ENCODE results near the gene ACAD11.
"Not testable (repeated sequence)": the region's sequence is repeated elsewhere in the genome, so short reads cannot be mapped to it uniquely, and the experiment has no call there.

ACAD11 gene

GRCh38 chr3:132645058-132645457 is 14.6 kb downstream of the ACAD11 start:
- no peak for DNase-seq (ENCODE audit: low read depth)

GRCh38 chr3:132643366-132643765 is 16.2 kb downstream of the ACAD11 start:
- DNase-seq (ENCODE audit: low read depth), result no peak

GRCh38 chr3:132642539-132642847 is 17.1 kb downstream of the ACAD11 start:
- DNase-seq (ENCODE audit: low read depth), result no peak

- DNase-seq (ENCODE audit: low read depth), result peak; percentile 38
Measured at GRCh38 chr3:132641837-132642538, 17.6 kb downstream of the ACAD11 start.

- not testable (repeated sequence) for DNase-seq (ENCODE audit: low read depth)
Measured at GRCh38 chr3:132641427-132641826, 18.2 kb downstream of the ACAD11 start.

GRCh38 chr3:132638706-132639105 is 20.9 kb downstream of the ACAD11 start:
- DNase-seq (ENCODE audit: low read depth), result no peak

- no peak for DNase-seq (ENCODE audit: low read depth)
Measured at GRCh38 chr3:132637590-132637989, 22.0 kb downstream of the ACAD11 start.

- DNase-seq (ENCODE audit: low read depth), result no peak
Measured at GRCh38 chr3:132635052-132635451, 24.6 kb downstream of the ACAD11 start.

GRCh38 chr3:132630612-132631011 is 29.0 kb downstream of the ACAD11 start:
- DNase-seq (ENCODE audit: low read depth), result no peak

GRCh38 chr3:132629928-132630327 is 29.7 kb downstream of the ACAD11 start:
- no peak for DNase-seq (ENCODE audit: low read depth)

GRCh38 chr3:132628157-132628556 is 31.5 kb downstream of the ACAD11 start:
- DNase-seq (ENCODE audit: low read depth), result no peak

GRCh38 chr3:132626955-132627354 is 32.7 kb downstream of the ACAD11 start:
- no peak for DNase-seq (ENCODE audit: low read depth)

GRCh38 chr3:132625613-132626012 is 34.0 kb downstream of the ACAD11 start:
- no peak for DNase-seq (ENCODE audit: low read depth)

GRCh38 chr3:132624790-132625189 is 34.8 kb downstream of the ACAD11 start:
- DNase-seq (ENCODE audit: low read depth), result no peak

GRCh38 chr3:132623646-132624045 is 36.0 kb downstream of the ACAD11 start:
- DNase-seq (ENCODE audit: low read depth), result no peak

- no peak for DNase-seq (ENCODE audit: low read depth)
Measured at GRCh38 chr3:132622761-132623160, 36.8 kb downstream of the ACAD11 start.

- no peak for DNase-seq (ENCODE audit: low read depth)
Measured at GRCh38 chr3:132622148-132622547, 37.5 kb downstream of the ACAD11 start.

- DNase-seq (ENCODE audit: low read depth), result no peak
Measured at GRCh38 chr3:132616780-132617179, 42.8 kb downstream of the ACAD11 start.

GRCh38 chr3:132615881-132616280 is 43.7 kb downstream of the ACAD11 start:
- DNase-seq (ENCODE audit: low read depth), result no peak

GRCh38 chr3:132615301-132615700 is 44.3 kb downstream of the ACAD11 start:
- DNase-seq (ENCODE audit: low read depth), result not testable (repeated sequence)

- DNase-seq (ENCODE audit: low read depth), result not testable (repeated sequence)
Measured at GRCh38 chr3:132606620-132607019, 53.0 kb downstream of the ACAD11 start.

GRCh38 chr3:132606085-132606484 is 53.5 kb downstream of the ACAD11 start:
- peak; percentile 18 for DNase-seq (ENCODE audit: low read depth)

GRCh38 chr3:132605374-132605792 is 54.2 kb downstream of the ACAD11 start:
- no peak for DNase-seq (ENCODE audit: low read depth)

GRCh38 chr3:132600614-132601013 is 59.0 kb downstream of the ACAD11 start:
- DNase-seq (ENCODE audit: low read depth), result not testable (repeated sequence)
